Activated CD4-positive, alpha-beta T cell treated with anti-CD3 and anti-CD28 coated beads for 1 hour (primary cell): ENCODE measurements around the gene AGTPBP1.
"Not testable (repeated sequence)": the region's sequence is repeated elsewhere in the genome, so short reads cannot be mapped to it uniquely, and the experiment has no call there.

Experiments used
- DNase-seq: peaks from one replicate; pipeline ENCODE4 v3.0.0-alpha.2; 2020

The AGTPBP1 gene

GRCh38 chr9:85741875-85742596 is at the start of gene AGTPBP1:
Gene AGTPBP1, minus strand, starts transcription at chr9:85741954. Its CDS starts 29,421 bp downstream, at chr9:85712533.
- peak; percentile 94 for DNase-seq

DNA sequence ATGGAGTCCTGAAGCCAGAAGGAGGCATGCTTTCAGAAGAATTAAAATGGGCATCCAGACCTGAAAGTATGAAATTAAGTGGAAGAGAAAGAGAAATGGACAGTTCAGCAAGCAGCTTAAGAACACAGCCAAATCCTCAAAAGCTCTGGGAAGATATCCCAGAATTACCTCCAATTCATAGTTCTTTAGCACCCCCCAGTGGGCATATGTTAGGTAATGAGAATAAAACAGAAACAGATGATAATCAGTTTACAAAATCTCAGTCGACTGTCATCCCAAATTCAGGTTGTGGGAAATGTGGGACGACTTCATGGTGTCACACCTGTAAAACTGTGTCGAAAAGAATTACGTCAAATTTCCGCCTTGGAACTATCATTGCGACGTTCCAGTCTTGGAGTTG is 44.4 kb upstream of the AGTPBP1 start:
- not testable (repeated sequence) for DNase-seq

- DNase-seq: not testable (repeated sequence)
Measured at GRCh38 chr9:85773844-85774243, 32.1 kb upstream of the AGTPBP1 start.

DNA sequence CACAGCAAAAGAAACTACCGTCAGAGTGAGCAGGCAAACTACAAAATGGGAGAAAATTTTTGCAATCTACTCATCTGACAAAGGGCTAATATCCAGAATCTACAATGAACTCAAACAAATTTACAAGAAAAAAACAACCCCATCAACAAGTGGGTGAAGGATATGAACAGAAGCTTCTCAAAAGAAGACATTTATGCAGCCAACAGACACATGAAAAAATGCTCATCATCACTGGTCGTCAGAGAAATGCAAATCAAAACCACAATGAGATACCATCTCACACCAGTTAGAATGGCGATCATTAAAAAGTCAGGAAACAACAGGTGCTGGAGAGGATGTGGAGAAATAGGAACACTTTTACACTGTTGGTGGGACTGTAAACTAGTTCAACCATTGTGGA is 20.0 kb upstream of the AGTPBP1 start:
- not testable (repeated sequence) for DNase-seq

GRCh38 chr9:85757716-85758115 is 16.0 kb upstream of the AGTPBP1 start:
- DNase-seq: not testable (repeated sequence)

GRCh38 chr9:85756216-85756615 is 14.5 kb upstream of the AGTPBP1 start:
- DNase-seq: not testable (repeated sequence)

- no peak for DNase-seq
Measured at GRCh38 chr9:85746309-85746708, 4.6 kb upstream of the AGTPBP1 start.

DNA sequence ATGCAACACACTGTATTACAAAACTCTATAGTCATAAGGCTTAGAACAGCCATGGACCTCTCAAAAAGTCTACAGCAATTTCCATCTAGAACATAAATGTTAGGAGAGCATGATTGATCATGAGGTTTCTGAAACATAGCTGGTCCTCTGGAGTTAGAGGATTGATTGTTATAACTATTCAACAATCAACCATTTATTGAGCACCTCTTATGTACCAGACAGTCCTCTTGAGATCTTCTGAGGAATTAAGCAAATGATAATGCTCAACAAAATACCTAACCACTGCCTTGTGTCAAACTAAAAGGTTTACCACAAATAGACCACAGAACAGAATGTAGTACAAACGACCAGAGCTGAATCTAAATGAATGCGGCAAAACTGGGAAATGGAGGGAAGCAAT is 3.4 kb upstream of the AGTPBP1 start:
- no peak for DNase-seq

DNA sequence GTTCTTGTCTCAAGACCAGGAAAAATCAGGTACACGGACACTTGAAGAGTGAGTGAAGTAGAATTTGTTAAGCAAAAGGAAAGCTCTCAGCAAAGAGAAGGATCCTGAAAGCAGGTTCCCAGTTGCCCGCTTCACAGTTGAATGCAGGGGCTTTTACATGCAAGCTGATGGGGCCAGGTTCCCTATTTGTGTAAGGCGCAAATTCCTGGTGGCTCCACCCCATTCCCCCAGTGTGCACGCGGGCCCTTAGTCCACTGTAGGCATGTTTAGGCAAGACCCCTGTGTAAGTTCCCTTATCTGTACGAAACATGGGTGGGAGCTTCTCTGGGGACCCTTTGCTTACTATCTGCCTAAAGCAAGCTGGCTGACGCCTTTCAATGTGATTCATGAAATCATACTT is 2.7 kb upstream of the AGTPBP1 start:
- DNase-seq: no peak

GRCh38 chr9:85743275-85744128 is 1.7 kb upstream of the AGTPBP1 start:
- DNase-seq: no peak

GRCh38 chr9:85742597-85742936 is 813 bp upstream of the AGTPBP1 start:
- no peak for DNase-seq

DNA sequence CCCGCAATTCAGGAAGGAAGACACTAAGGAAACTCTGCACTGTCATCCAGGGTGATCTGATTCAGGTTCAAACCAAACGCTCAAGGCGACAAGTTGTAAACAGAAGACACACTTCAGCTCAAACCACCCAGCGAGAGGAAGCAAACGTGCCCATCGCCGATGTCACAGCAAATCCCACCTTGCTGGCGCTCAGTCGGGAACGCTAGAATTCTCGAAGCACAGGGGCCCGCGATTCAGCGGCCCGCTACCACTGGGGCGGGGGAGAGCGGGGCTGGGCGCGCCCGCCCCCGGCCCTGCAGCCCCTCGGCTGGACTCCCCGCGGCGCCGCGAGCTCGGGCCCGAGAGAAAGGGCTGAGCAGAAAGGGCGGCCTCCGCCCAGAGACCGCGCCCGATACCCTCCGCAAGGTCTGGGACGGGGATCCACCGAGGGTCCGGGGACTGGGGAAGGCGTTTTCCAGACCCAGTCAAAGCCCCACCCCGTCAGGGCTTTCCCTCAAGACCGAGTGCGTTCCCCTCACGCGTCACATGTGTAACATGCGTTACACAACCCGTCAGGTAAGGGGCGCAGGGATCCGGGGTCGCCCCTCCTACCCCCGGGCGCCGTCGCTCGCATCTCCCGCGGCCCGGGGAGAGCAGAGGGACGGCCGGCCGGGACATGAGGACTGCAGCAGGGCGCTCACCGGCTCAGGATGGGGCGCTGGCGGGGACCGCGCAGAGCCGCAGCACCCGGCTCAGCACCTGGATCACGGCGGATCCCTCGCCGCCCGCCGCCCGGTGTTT is 469 bp downstream of the AGTPBP1 start:
- DNase-seq: peak; percentile 37

GRCh38 chr9:85740787-85741094 is 1.0 kb downstream of the AGTPBP1 start:
- DNase-seq: no peak

DNA sequence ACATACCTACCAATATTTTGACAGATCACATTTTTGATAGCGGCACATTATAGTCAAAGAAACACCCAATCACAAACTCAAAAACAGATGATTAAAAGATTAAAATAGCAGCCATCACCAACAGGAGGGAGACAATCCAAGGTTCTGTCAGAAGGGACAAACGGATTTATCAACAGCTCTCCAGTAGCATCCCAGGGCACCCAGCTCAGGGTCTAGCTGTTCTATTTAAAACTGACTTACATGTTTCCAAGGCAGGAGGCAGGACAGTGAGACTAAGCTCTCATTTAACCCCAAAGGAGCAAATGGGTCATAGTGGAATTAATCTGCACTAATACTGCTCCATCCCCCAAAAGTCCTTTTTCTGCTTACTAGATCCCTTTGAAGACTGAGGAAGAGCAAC is 3.2 kb downstream of the AGTPBP1 start:
- no peak for DNase-seq

DNA sequence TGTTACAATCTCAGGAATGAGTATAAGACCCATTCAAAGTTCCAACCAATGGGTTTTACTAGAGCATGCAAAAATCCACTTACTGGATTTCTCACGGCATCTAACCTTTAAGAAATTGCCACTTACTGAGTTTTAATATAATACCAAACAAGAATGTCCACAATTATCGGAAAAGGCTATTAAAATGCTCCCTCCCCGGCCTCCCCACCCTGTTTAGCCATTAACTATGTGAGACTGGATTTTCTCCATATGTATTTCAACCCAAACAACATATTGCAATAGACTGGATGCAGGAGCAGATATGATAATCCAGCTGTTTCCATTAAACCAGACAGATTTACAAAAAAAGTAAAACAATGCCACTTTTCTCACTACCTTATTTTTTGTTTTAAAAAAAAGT is 4.1 kb downstream of the AGTPBP1 start:
- DNase-seq: no peak

GRCh38 chr9:85730916-85731630 is 10.7 kb downstream of the AGTPBP1 start:
- no peak for DNase-seq

DNA sequence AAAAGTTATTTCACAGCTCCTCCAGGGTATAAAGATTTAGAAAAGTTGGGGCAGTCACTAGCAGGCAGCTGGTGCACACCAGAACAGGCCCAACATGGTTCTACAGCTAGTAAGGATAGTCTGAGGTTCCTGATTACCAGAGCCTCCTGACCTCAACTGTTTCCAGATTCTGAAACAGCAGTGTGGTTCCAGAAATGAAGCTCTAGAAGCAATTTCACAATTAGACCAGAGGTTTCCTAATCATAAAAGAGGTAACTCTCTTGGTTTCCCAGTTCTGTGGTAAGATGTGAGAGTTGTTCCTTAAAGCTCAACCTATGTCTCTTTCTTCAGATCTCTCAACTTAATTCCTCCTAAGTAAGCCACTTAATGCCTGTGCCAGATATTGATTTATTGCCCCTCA is 11.9 kb downstream of the AGTPBP1 start:
- DNase-seq: no peak

- DNase-seq: no peak
Measured at GRCh38 chr9:85727500-85727899, 14.3 kb downstream of the AGTPBP1 start.

GRCh38 chr9:85726737-85727136 is 15.0 kb downstream of the AGTPBP1 start:
- no peak for DNase-seq

DNA sequence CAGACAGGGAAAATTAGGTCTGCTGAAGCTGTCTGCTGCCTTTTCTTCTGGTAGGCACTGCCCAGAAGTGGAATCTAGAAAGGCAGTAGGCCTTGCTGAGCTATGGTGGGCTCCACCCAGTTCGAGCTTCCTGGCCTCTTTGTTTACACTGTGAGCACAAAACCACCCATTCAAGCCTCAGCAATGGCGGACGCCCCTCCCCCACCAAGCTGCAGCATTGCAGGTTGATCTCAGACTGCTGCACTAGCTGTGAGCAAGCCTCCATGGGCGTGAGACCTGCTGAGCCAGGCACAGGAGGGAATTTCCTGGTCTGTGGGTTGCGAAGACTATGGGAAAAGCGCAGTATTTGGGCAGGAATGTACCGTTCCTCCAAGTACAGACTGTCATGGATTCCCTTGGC is 18.5 kb downstream of the AGTPBP1 start:
- DNase-seq: peak; percentile 25

- not testable (repeated sequence) for DNase-seq
Measured at GRCh38 chr9:85719411-85719810, 22.3 kb downstream of the AGTPBP1 start.

- not testable (repeated sequence) for DNase-seq
Measured at GRCh38 chr9:85717818-85718217, 23.9 kb downstream of the AGTPBP1 start.

- no peak for DNase-seq
Measured at GRCh38 chr9:85717220-85717619, 24.5 kb downstream of the AGTPBP1 start.
